ENCODE data around the gene POLR1A. TPM values are rescaled to one million over a fixed set of nuclear protein-coding genes. Genes with fewer than 3 reads are reported as not detected.

POLR1A gene
- total RNA-seq, 1 experiment from 2014 or later: 62.7 TPM

DNA sequence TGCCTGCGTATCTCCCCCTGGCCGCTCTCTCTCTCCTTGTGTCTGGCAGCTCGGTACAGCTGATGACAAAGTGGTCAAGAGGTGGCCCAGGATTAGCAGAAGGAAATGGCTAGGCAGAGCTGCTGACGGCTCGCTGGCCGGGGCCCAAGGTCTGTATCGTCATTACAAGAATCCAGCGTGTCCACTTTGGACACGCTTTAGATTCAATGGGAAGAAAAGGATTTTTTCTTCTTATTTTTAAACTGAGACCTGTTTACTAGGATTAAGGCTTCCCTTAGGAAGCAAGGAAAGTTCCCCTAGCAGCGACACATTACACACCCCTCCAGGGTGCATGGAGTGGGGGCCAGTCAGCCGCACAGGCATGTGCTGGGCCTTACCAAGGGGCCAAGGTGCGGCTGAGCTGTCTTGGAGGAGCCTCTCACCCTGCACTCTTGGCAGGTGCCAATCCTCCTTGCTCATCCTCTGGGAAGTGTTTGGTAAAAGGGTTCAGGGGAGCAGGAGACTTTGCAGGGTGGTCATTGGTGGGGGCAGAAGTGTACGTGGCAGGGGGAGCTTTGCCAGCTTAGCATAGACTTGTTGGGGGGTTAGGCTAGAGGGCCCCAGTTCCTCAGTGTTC is 76.8 kb downstream of the POLR1A start:
- H3K27ac Mint-ChIP-seq: no peak overlapping the region
- peaks cover 41 to 95% (median 87%) of the 10 kb centered on the region in 3 experiments; a peak in 6 of 7 replicates for H3K36me3 Mint-ChIP-seq (ENCODE audit: insufficient read depth in 1 of 3, low read depth in 3 of 3)

More for the DNA sequence above, 76.8 kb downstream of the POLR1A start:
- Histone ChIP-seq H3K9me3 (ENCODE audit: control insufficient read depth, low read depth, low read length) (no peaks in the 10 kb centered on the region), H4K20me1 (ENCODE audit: control insufficient read depth, insufficient read depth, insufficient read length) (no peaks in the 10 kb centered on the region), H2BK120ac (ENCODE audit: low read depth, low read length, poor library complexity, severe bottlenecking) (no peak overlapping the region), H3K27ac (ENCODE audit: insufficient read length, low read depth, low read length) (no peak overlapping the region), H2BK20ac (ENCODE audit: low read depth, low read length, poor library complexity, severe bottlenecking) (no peak overlapping the region), H3K18ac (ENCODE audit: insufficient read length, low read depth, low read length) (no peak overlapping the region), H4K5ac (ENCODE audit: insufficient read length, low read depth, low read length) (no peak overlapping the region), H3K4me2 (ENCODE audit: insufficient read depth, insufficient read length, low read length) (no peak overlapping the region), H3K4me1 (ENCODE audit: insufficient read depth, low read length) (no peaks in the 10 kb centered on the region), H3K4ac (ENCODE audit: low read depth, low read length) (no peak overlapping the region), H2BK5ac (ENCODE audit: insufficient read length, low read length) (no peak overlapping the region), H3K23ac (ENCODE audit: insufficient read length, low read depth, low read length) (no peak overlapping the region), H2BK12ac (ENCODE audit: insufficient read length, low read depth, low read length) (no peak overlapping the region), H2AK5ac (ENCODE audit: insufficient read length, low read length) (no peak overlapping the region), H3K79me2 (ENCODE audit: insufficient read depth, low read length) (no peaks in the 10 kb centered on the region), H3K14ac (ENCODE audit: insufficient read depth, low read length) (no peak overlapping the region), H2AFZ (ENCODE audit: low read length) (no peak overlapping the region), H3K79me1 (ENCODE audit: insufficient read depth, low read depth, low read length, poor library complexity, severe bottlenecking) (no peaks in the 10 kb centered on the region), H3K56ac (ENCODE audit: insufficient read length, low read depth, low read length) (no peak overlapping the region), H4K91ac (ENCODE audit: insufficient read length, low read depth, low read length) (no peak overlapping the region), H3K27me3 (ENCODE audit: insufficient read depth, low read length) (no peaks in the 10 kb centered on the region), H2BK15ac (ENCODE audit: low read depth, low read length) (no peak overlapping the region), H3K23me2 (ENCODE audit: insufficient read length, low read depth, low read length, poor library complexity, severe bottlenecking) (no peaks in the 10 kb centered on the region), H4K8ac (replicated peaks; ENCODE audit: insufficient read length, low read depth, low read length) (no peak overlapping the region), H3K9ac (ENCODE audit: extremely low read depth, insufficient read length, low read length) (no peak overlapping the region), H3T11ph (ENCODE audit: low read length) (no peak overlapping the region)
- TF ChIP-seq, protein P1, sequence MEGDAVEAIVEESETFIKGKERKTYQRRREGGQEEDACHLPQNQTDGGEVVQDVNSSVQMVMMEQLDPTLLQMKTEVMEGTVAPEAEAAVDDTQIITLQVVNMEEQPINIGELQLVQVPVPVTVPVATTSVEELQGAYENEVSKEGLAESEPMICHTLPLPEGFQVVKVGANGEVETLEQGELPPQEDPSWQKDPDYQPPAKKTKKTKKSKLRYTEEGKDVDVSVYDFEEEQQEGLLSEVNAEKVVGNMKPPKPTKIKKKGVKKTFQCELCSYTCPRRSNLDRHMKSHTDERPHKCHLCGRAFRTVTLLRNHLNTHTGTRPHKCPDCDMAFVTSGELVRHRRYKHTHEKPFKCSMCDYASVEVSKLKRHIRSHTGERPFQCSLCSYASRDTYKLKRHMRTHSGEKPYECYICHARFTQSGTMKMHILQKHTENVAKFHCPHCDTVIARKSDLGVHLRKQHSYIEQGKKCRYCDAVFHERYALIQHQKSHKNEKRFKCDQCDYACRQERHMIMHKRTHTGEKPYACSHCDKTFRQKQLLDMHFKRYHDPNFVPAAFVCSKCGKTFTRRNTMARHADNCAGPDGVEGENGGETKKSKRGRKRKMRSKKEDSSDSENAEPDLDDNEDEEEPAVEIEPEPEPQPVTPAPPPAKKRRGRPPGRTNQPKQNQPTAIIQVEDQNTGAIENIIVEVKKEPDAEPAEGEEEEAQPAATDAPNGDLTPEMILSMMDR (conservative IDR thresholded peaks at IDR 0.05): no peak
- H3K4me1 Mint-ChIP-seq: no peaks in the 10 kb centered on the region
- H3K9me3 Mint-ChIP-seq: no peaks in the 10 kb centered on the region; a peak in 1 of 5 replicates
- no peak overlapping the region for H3K4me3 Mint-ChIP-seq
- no peak for DNase-seq
- no peaks in the 10 kb centered on the region for H3K27me3 Mint-ChIP-seq (ENCODE audit: low read depth)
- no CpG with 5 or more reads among the region's 13 CpGs for WGBS (ENCODE audit: extremely low coverage, insufficient read length, low lambda C conversion rate)
